Calu3 (cell line): ENCODE measurements around the gene SMAD7. TPM values are rescaled to one million over a fixed set of nuclear protein-coding genes. Genes with fewer than 3 reads are reported as not detected.

Source experiments
- BruUV-seq: library from RNA; stranded (reverse); fragments of 400-500 nt; replicated peaks from 2 replicates; lab custom pipeline; 2021; lab: Mats Ljungman, UMichigan
- CTCF ChIA-PET: fragments of 300-600 bp; sonication (Branson Sonifier 250); formaldehyde crosslinking; loops from one replicate; lab custom pipeline; 2022; ENCODE audit warnings: antibody characterized with exemption; lab: Charles Lee
- DNase-seq: peaks from one replicate; pipeline ENCODE4 v3.0.0; 2022
- H3K27ac Mint-ChIP-seq: one replicate; pipeline ENCODE4 v1.8.0; 2022; ENCODE audit warnings: mixed read lengths; ENCODE audit not compliant: unreplicated experiment
- H3K27me3 Mint-ChIP-seq: one replicate; pipeline ENCODE4 v1.8.0; 2022; ENCODE audit warnings: mixed read lengths; ENCODE audit not compliant: unreplicated experiment
- H3K36me3 Mint-ChIP-seq: one replicate; pipeline ENCODE4 v1.8.0; 2022; ENCODE audit warnings: mild to moderate bottlenecking, moderate library complexity, mixed read lengths; ENCODE audit not compliant: insufficient read depth, unreplicated experiment
- H3K4me1 Mint-ChIP-seq: one replicate; pipeline ENCODE4 v1.8.0; 2022; ENCODE audit warnings: mild to moderate bottlenecking, low read depth, mixed read lengths; ENCODE audit not compliant: unreplicated experiment
- H3K4me3 Mint-ChIP-seq: one replicate; pipeline ENCODE4 v1.8.0; 2022; ENCODE audit warnings: mild to moderate bottlenecking, low read depth, moderate library complexity, mixed read lengths; ENCODE audit not compliant: unreplicated experiment
- H3K9me3 Mint-ChIP-seq: one replicate; pipeline ENCODE4 v1.8.0; 2022; ENCODE audit warnings: low read depth, mixed read lengths; ENCODE audit not compliant: unreplicated experiment
- intact Hi-C: fragments of 100-400 bp; cut with micrococcal nuclease; formaldehyde crosslinking; loops from one replicate; pipeline ENCODE4 v1.10.0; 2022; ENCODE audit not compliant: unreplicated experiment
- total RNA-seq: library from RNA; stranded (reverse); gene quantifications from 2 replicates; pipeline ENCODE4 v1.2.3, GENCODE V29; 2022
- TF ChIP-seq, protein P1 (sequence below): fragments of 200-600 bp; IDR thresholded peaks from one replicate; pipeline ENCODE4 v1.8.0; 2022; ENCODE audit warnings: antibody characterized with exemption; ENCODE audit not compliant: unreplicated experiment

SMAD7 gene
- total RNA-seq, 1 experiment from 2014 or later, result 13.7 TPM

DNA sequence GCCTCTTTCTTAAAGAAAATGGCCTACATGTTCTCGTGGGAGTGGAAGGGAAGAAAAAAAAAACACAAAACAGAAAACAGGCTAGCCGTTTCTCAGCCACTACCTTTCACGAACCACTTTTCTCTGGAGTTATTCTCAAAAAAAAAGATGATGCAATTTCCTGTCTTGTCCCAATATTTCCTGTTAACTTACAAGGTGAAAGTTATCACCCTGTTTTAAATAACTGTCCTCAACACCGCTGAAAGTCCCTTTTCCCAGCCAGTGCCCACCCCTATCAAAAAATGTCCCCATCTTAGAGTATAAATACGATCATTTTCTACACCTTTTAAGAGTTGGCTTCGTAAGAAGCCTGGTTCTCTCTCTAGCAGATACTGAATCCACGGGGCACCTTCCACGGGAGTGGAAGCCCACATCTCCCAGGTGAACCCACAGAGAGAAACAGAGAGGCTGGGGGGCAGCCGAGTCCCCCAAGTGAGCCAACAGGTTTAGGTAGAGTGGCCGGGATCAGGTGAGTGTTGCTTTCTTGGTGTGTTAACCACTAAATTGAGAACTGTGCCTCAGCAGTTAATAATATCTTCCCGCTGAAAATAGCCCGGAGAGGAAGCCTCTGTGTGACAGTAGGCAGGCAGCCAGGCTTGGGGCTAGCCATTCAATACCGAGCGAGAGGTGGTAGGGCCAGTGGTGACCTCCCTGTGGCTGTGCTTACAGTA lies 15.9 kb downstream of the SMAD7 start:
- Mint-ChIP-seq H3K27me3 (no peaks in the 10 kb centered on the region), H3K4me1 (peaks cover 99% of the 10 kb centered on the region), H3K4me3 (peak overlapping the region; percentile 6), H3K9me3 (no peaks in the 10 kb centered on the region), H3K27ac (peak overlapping the region; percentile 64), H3K36me3 (peaks cover 61% of the 10 kb centered on the region)
- intact Hi-C loops, result no loop called here
- TF ChIP-seq, protein P1, sequence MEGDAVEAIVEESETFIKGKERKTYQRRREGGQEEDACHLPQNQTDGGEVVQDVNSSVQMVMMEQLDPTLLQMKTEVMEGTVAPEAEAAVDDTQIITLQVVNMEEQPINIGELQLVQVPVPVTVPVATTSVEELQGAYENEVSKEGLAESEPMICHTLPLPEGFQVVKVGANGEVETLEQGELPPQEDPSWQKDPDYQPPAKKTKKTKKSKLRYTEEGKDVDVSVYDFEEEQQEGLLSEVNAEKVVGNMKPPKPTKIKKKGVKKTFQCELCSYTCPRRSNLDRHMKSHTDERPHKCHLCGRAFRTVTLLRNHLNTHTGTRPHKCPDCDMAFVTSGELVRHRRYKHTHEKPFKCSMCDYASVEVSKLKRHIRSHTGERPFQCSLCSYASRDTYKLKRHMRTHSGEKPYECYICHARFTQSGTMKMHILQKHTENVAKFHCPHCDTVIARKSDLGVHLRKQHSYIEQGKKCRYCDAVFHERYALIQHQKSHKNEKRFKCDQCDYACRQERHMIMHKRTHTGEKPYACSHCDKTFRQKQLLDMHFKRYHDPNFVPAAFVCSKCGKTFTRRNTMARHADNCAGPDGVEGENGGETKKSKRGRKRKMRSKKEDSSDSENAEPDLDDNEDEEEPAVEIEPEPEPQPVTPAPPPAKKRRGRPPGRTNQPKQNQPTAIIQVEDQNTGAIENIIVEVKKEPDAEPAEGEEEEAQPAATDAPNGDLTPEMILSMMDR, result no peak
- no peak for DNase-seq
- BruUV-seq, result no TSS peak
- CTCF ChIA-PET, result no interaction called here

- no peaks in the 10 kb centered on the region for H3K27me3 Mint-ChIP-seq
- intact Hi-C loops, result no loop called here
- CTCF ChIA-PET, result no interaction called here
- H3K4me3 Mint-ChIP-seq, result no peak overlapping the region
- no peaks in the 10 kb centered on the region for H3K9me3 Mint-ChIP-seq
- DNase-seq, result no peak
- TF ChIP-seq, protein P1, result no peak
- peak overlapping the region; percentile 64 for H3K27ac Mint-ChIP-seq
- no TSS peak for BruUV-seq
- H3K4me1 Mint-ChIP-seq, result peaks cover 99% of the 10 kb centered on the region
- H3K36me3 Mint-ChIP-seq, result peaks cover 58% of the 10 kb centered on the region
Observed at GRCh38 chr18:48934415-48934722, 16.4 kb downstream of the SMAD7 start.

GRCh38 chr18:48933578-48934414 lies 17.0 kb downstream of the SMAD7 start:
- TF ChIP-seq, protein P1, result no peak
- H3K27ac Mint-ChIP-seq, result peak overlapping the region; percentile 64

GRCh38 chr18:48932822-48933510 lies 17.8 kb downstream of the SMAD7 start:
- Mint-ChIP-seq H3K36me3 (peaks cover 56% of the 10 kb centered on the region), H3K27me3 (no peaks in the 10 kb centered on the region), H3K4me1 (peaks cover 100% of the 10 kb centered on the region), H3K4me3 (peak overlapping the region; percentile 31), H3K9me3 (no peaks in the 10 kb centered on the region), H3K27ac (peak overlapping the region; percentile 60)
- CTCF ChIA-PET, result no interaction called here
- TF ChIP-seq, protein P1, result no peak
- intact Hi-C loops, result no loop called here
- no TSS peak for BruUV-seq
- no peak for DNase-seq

More at GRCh38 chr18:48933578-48934414, 17.0 kb downstream of the SMAD7 start:
- no peaks in the 10 kb centered on the region for H3K27me3 Mint-ChIP-seq
- no peaks in the 10 kb centered on the region for H3K9me3 Mint-ChIP-seq
- intact Hi-C loops, result no loop called here
- CTCF ChIA-PET, result no interaction called here
- peaks cover 58% of the 10 kb centered on the region for H3K36me3 Mint-ChIP-seq
- no peak overlapping the region for H3K4me3 Mint-ChIP-seq
- peaks cover 100% of the 10 kb centered on the region for H3K4me1 Mint-ChIP-seq
- DNase-seq, result no peak
- no TSS peak for BruUV-seq
